Panc1 (cell line): ENCODE data around the gene RASIP1. TPM values are rescaled to one million over a fixed set of nuclear protein-coding genes. Genes with fewer than 3 reads are reported as not detected.

Experiments
- ATAC-seq: fragments of 200-7000 bp; cut with Tn5 transposase; 2 replicates; pipeline ENCODE4 v1.9.1; 2020; ENCODE audit warnings: mild to moderate bottlenecking, moderate library complexity
- BruUV-seq: library from RNA; stranded (reverse); fragments of 400-500 nt; replicated peaks from 2 replicates; lab custom pipeline; 2021; lab: Mats Ljungman, UMichigan
- CTCF ChIA-PET: fragments of 300-600 bp; sonication (Branson Sonifier 250); formaldehyde crosslinking; loops from one replicate; lab custom pipeline; 2022; ENCODE audit warnings: antibody characterized with exemption; lab: Charles Lee
- POLR2A ChIA-PET: fragments of 300-600 bp; sonication (Branson Sonifier 250); formaldehyde crosslinking; loops from one replicate; lab custom pipeline; 2022; ENCODE audit warnings: antibody characterized with exemption; lab: Charles Lee
- DNase-seq: peaks from one replicate; pipeline ENCODE4 v3.0.0-alpha.2; 2010; ENCODE audit warnings: low read depth, low spot score
- H3K27ac ChIP-seq: 2 replicates; pipeline ENCODE4 v1.5.1; 2011; ENCODE audit warnings: mild to moderate bottlenecking, low read length, inconsistent platforms
- H3K27me3 ChIP-seq: fragments of 200-500 bp; sonication (Bioruptor generic); 2 replicates; pipeline ENCODE4 v1.6.0; 2014; ENCODE audit warnings: low read length, inconsistent platforms; ENCODE audit not compliant: control insufficient read depth, insufficient read depth
- H3K36me3 ChIP-seq: fragments of 200-500 bp; sonication (Bioruptor generic); 2 replicates; pipeline ENCODE4 v1.5.1; 2014; ENCODE audit warnings: inconsistent platforms, mild to moderate bottlenecking, low read length, moderate library complexity; ENCODE audit not compliant: control insufficient read depth, insufficient read depth
- H3K4me1 ChIP-seq: 2 replicates; pipeline ENCODE4 v1.5.1; 2011; ENCODE audit warnings: inconsistent platforms, mild to moderate bottlenecking, low read length, moderate library complexity; ENCODE audit not compliant: control insufficient read depth, insufficient read depth
- H3K4me3 ChIP-seq, 2 experiments: 2 replicates each; pipeline ENCODE4 v1.5.1; 2011 to 2012; ENCODE audit warnings: low read depth in 2 of 2, low read length in 2 of 2, mild to moderate bottlenecking in 2 of 2, inconsistent platforms in 1 of 2, moderate library complexity in 1 of 2
- H3K9me3 ChIP-seq: fragments of 200-500 bp; sonication (Bioruptor generic); 2 replicates; pipeline ENCODE4 v1.5.1; 2014; ENCODE audit warnings: low read depth, mild to moderate bottlenecking, inconsistent platforms, low read length, moderate library complexity; ENCODE audit not compliant: control insufficient read depth, insufficient read depth
- CTCF ChIP-seq: fragments of 450-650 bp; IDR thresholded peaks from 2 replicates; pipeline ENCODE4 v1.5.1; 2017; ENCODE audit warnings: mild to moderate bottlenecking
- POLR2AphosphoS5 ChIP-seq: IDR thresholded peaks from 2 replicates; pipeline ENCODE4 v1.6.1; 2012; ENCODE audit warnings: mild to moderate bottlenecking, low read depth, low read length, moderate library complexity
- SIN3A ChIP-seq: IDR thresholded peaks from 2 replicates; pipeline ENCODE4 v1.6.1; 2012; ENCODE audit warnings: low read depth, mild to moderate bottlenecking, low read length, moderate library complexity, borderline replicate concordance; ENCODE audit not compliant: insufficient read depth
- TCF7L2 ChIP-seq: IDR thresholded peaks from 2 replicates; pipeline ENCODE4 v1.6.1; 2011; ENCODE audit warnings: mild to moderate bottlenecking, low read depth, low read length, inconsistent platforms
- in situ Hi-C: cut with HindIII; loops from 2 replicates; pipeline ENCODE4 v1.10.0; 2016; ENCODE audit warnings: low sequenced_read_pairs, low pct_unique_long_range_greater_than_20kb
- intact Hi-C: fragments of 100-400 bp; cut with micrococcal nuclease; formaldehyde crosslinking; loops from one replicate; pipeline ENCODE4 v1.10.0; 2022; ENCODE audit not compliant: unreplicated experiment
- total RNA-seq: library from RNA; stranded (reverse); gene quantifications from one replicate; pipeline ENCODE4 v1.2.1, GENCODE V29; 2021; ENCODE audit not compliant: unreplicated experiment
- TF ChIP-seq, protein P1 (sequence below), 2 experiments: IDR thresholded peaks; 2 replicates each; pipeline ENCODE4 v1.6.1; 2011 to 2012; ENCODE audit warnings: low read depth in 2 of 2, control low read depth in 1 of 2, low read length in 1 of 2, mild to moderate bottlenecking in 1 of 2, moderate library complexity in 1 of 2; ENCODE audit not compliant: insufficient read depth in 1 of 2

RASIP1 gene
- total RNA-seq, 1 experiment from 2014 or later: 0.41 TPM

- ATAC-seq: no peak
- CTCF ChIA-PET: no interaction called here
Observed at GRCh38 chr19:48676487-48676886, 63.9 kb downstream of the RASIP1 start.

DNA sequence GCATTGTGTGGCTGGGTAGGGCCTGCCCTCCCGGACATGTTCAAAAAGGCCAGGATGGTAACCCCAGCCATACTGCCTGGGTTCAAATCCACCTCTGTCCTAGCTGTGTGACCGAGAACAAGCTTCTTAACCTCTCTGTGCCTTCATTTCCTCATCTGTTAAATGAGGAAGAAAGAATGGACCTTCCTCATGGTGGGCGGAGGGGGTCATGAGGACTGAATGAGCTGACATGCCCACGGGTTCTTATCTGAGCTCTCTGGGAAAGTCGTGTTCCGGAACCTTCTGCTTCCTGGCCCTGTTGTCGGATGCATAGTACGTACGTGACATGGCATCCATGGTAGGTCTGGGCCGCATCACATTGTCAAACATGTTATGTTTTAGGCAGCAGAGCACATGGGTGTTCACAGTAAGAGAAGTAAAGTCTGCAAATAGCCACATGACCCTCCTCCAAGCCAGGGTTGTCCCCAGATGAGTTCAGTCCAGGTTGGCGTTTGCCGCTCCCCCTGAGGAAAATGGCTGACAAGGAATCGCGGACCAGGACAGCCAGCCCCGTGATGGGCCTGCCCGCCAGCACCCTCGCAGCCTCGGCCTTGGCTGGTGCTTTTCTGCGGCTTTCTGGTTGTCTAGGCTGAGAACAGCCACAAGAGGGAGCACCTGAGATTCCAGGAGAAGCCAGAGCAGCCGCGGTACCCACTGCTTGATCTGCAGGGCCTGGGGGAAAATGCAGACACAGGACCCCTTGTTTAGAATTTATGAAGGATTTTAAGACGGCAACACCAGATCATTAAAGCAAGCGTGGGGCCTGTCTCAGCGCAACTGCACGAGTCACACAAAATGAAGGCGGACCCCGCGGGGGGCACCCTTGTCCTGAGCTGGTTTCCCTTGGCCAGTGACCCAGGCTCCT lies 65.2 kb downstream of the RASIP1 start:
- Histone ChIP-seq H3K4me3 (no peak overlapping the region), H3K9me3 (no peaks in the 10 kb centered on the region), H3K27me3 (no peaks in the 10 kb centered on the region), H3K36me3 (no peaks in the 10 kb centered on the region), H3K27ac (no peak overlapping the region), H3K4me1 (no peaks in the 10 kb centered on the region)
- ATAC-seq (peak; percentile 95), DNase-seq (no peak)
- CTCF ChIA-PET: interaction anchor here (0.6 to 0.7 kb wide), 2 partner anchors 29 to 318 kb away, joined by 3 to 4 read pairs; partner anchors contain the start of genes CA11 and GYS1
- intact Hi-C loops: no loop called here
- in situ Hi-C loops: no loop called here
- POLR2A ChIA-PET: no interaction called here
- TF ChIP-seq CTCF (peak; percentile 89), TCF7L2 (peak; percentile 53; the same call in 1 of the 2 replicates), SIN3A (no peak)
- no TSS peak for BruUV-seq

More at GRCh38 chr19:48676487-48676886, 63.9 kb downstream of the RASIP1 start:
- TF ChIP-seq SIN3A (no peak), TCF7L2 (no peak), CTCF (no peak), POLR2AphosphoS5 (no peak)
- TF ChIP-seq, protein P1, sequence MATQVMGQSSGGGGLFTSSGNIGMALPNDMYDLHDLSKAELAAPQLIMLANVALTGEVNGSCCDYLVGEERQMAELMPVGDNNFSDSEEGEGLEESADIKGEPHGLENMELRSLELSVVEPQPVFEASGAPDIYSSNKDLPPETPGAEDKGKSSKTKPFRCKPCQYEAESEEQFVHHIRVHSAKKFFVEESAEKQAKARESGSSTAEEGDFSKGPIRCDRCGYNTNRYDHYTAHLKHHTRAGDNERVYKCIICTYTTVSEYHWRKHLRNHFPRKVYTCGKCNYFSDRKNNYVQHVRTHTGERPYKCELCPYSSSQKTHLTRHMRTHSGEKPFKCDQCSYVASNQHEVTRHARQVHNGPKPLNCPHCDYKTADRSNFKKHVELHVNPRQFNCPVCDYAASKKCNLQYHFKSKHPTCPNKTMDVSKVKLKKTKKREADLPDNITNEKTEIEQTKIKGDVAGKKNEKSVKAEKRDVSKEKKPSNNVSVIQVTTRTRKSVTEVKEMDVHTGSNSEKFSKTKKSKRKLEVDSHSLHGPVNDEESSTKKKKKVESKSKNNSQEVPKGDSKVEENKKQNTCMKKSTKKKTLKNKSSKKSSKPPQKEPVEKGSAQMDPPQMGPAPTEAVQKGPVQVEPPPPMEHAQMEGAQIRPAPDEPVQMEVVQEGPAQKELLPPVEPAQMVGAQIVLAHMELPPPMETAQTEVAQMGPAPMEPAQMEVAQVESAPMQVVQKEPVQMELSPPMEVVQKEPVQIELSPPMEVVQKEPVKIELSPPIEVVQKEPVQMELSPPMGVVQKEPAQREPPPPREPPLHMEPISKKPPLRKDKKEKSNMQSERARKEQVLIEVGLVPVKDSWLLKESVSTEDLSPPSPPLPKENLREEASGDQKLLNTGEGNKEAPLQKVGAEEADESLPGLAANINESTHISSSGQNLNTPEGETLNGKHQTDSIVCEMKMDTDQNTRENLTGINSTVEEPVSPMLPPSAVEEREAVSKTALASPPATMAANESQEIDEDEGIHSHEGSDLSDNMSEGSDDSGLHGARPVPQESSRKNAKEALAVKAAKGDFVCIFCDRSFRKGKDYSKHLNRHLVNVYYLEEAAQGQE (IDR thresholded peaks at IDR 0.05; ENCODE audit: insufficient read depth in 1 of 2, low read depth in 2 of 2, low read length in 1 of 2): no peak
- Histone ChIP-seq H3K36me3 (no peaks in the 10 kb centered on the region), H3K27ac (no peak overlapping the region), H3K4me1 (no peaks in the 10 kb centered on the region), H3K9me3 (no peaks in the 10 kb centered on the region), H3K4me3 (no peak overlapping the region), H3K27me3 (no peaks in the 10 kb centered on the region)
- DNase-seq: no peak
- POLR2A ChIA-PET: no interaction called here
- no TSS peak for BruUV-seq
- in situ Hi-C loops: no loop called here
- intact Hi-C loops: no loop called here
